GM12878 (cell line): ENCODE results near the gene NFATC3. TPM values are rescaled to one million over a fixed set of nuclear protein-coding genes. Genes with fewer than 3 reads are reported as not detected.
A peak's percentile ranks its signal among the peaks of the same experiment; 100 is the strongest.

Source experiments
- ATAC-seq: fragments of 200-7000 bp; cut with Tn5 transposase; 3 replicates; pipeline ENCODE4 v1.9.1; 2020; ENCODE audit warnings: mild to moderate bottlenecking, moderate library complexity
- BruUV-seq: library from RNA; stranded (reverse); fragments of 400-500 nt; replicated peaks from 2 replicates; lab custom pipeline; 2021; lab: Mats Ljungman, UMichigan
- CTCF ChIA-PET: fragments of 300-600 bp; sonication (Branson Sonifier 250); formaldehyde crosslinking; extraction: SDS; loops from one replicate; lab custom pipeline; 2021; ENCODE audit warnings: inconsistent platforms; lab: Yijun Ruan, JAX
- POLR2A ChIA-PET: fragments of 350-600 bp; formaldehyde crosslinking; extraction: SDS; loops from one replicate; lab custom pipeline; 2021; ENCODE audit warnings: inconsistent platforms; lab: Charles Lee
- RAD21 ChIA-PET: fragments of 300-600 bp; sonication (Branson Sonifier 250); formaldehyde crosslinking; loops from one replicate; lab custom pipeline; 2023; ENCODE audit warnings: antibody characterized with exemption; ENCODE audit not compliant: unreplicated experiment; lab: Charles Lee
- SMC1A ChIA-PET: fragments of 300-600 bp; sonication (Branson Sonifier 250); formaldehyde crosslinking; loops from one replicate; lab custom pipeline; 2023; ENCODE audit not compliant: unreplicated experiment, uncharacterized antibody; lab: Charles Lee
- DNase-seq: peaks from one replicate; pipeline ENCODE4 v3.0.0-alpha.2; 2011; ENCODE audit warnings: low read depth, low spot score
- FAIRE-seq: peaks from 3 replicates; lab custom pipeline; 2011; peaks lifted over from hg19 to GRCh38; lab: Jason Lieb, UNC
- H2AFZ ChIP-seq: 2 replicates; pipeline ENCODE4 v1.6.0; 2011; ENCODE audit warnings: low read depth, low read length, control low read depth; ENCODE audit not compliant: control insufficient read depth
- H3K27ac ChIP-seq: 2 replicates; pipeline ENCODE4 v1.5.1; 2011; ENCODE audit warnings: control low read depth; ENCODE audit not compliant: control insufficient read depth, insufficient read depth
- H3K27me3 ChIP-seq, 2 experiments: replicated peaks in 1 of 2; 2 replicates each; pipeline versions ENCODE4 v1.6.0 to v1.6.1; 2011; ENCODE audit warnings: low read length in 1 of 2; ENCODE audit not compliant: control insufficient read depth in 2 of 2, insufficient read depth in 2 of 2
- H3K36me3 ChIP-seq, 2 experiments: 2 replicates each; pipeline ENCODE4 v1.5.1; 2011; ENCODE audit warnings: low read length in 1 of 2; ENCODE audit not compliant: control insufficient read depth in 2 of 2, insufficient read depth in 2 of 2
- H3K4me1 ChIP-seq: 2 replicates; pipeline ENCODE4 v1.6.1; 2011; ENCODE audit warnings: mild to moderate bottlenecking, low read length, moderate library complexity, mixed read lengths; ENCODE audit not compliant: control insufficient read depth, insufficient read depth
- H3K4me2 ChIP-seq: 2 replicates; pipeline ENCODE4 v1.6.0; 2011; ENCODE audit warnings: control low read depth; ENCODE audit not compliant: control insufficient read depth, insufficient read depth
- H3K4me3 ChIP-seq: fragments of 200-600 bp; sonication (generic); 2 replicates; pipeline ENCODE4 v1.5.1; 2016
- H3K79me2 ChIP-seq: 2 replicates; pipeline ENCODE4 v1.6.0; 2011; ENCODE audit warnings: low read length; ENCODE audit not compliant: control insufficient read depth, insufficient read depth
- H3K9ac ChIP-seq: 2 replicates; pipeline ENCODE4 v1.8.0; 2011; ENCODE audit warnings: low read length, control low read depth, mixed read lengths; ENCODE audit not compliant: control insufficient read depth, insufficient read depth
- H3K9me3 ChIP-seq: replicated peaks from 3 replicates; pipeline ENCODE4 v1.5.1; 2011; ENCODE audit warnings: mild to moderate bottlenecking, low read length; ENCODE audit not compliant: control insufficient read depth, insufficient read depth
- H4K20me1 ChIP-seq: 2 replicates; pipeline ENCODE4 v1.6.0; 2011; ENCODE audit not compliant: control insufficient read depth, insufficient read depth
- BACH1 ChIP-seq: fragments of 450-650 bp; IDR thresholded peaks from 2 replicates; pipeline ENCODE4 v1.6.1; 2017; ENCODE audit warnings: mild to moderate bottlenecking, borderline replicate concordance
- CEBPB ChIP-seq, 2 experiments: fragments of 150-350 bp in 1 of 2; IDR thresholded peaks; 2 replicates each; pipeline ENCODE4 v1.6.1; 2012 to 2014; ENCODE audit warnings: low read depth in 2 of 2, low read length in 2 of 2, borderline replicate concordance in 1 of 2, inconsistent platforms in 1 of 2
- MEF2B ChIP-seq: fragments of 450-650 bp; IDR thresholded peaks from 2 replicates; pipeline ENCODE4 v1.6.1; 2018; ENCODE audit warnings: mild to moderate bottlenecking, moderate library complexity; ENCODE audit not compliant: partially characterized antibody, poor library complexity, severe bottlenecking
- NFXL1 ChIP-seq: fragments of 450-650 bp; IDR thresholded peaks from 2 replicates; pipeline ENCODE4 v1.6.1; 2017; ENCODE audit warnings: antibody characterized with exemption, mild to moderate bottlenecking, borderline replicate concordance
- PAX5 ChIP-seq: IDR thresholded peaks from 2 replicates; pipeline ENCODE4 v1.6.1; 2011; ENCODE audit warnings: low read depth, low read length, borderline replicate concordance
- ZSCAN29 ChIP-seq: fragments of 450-650 bp; IDR thresholded peaks from 2 replicates; pipeline ENCODE4 v1.6.1; 2017; ENCODE audit warnings: mild to moderate bottlenecking, moderate library complexity
- WGBS: methylation state at CpG from one replicate; pipeline ENCODE4 v1.1.6; 2016; ENCODE audit warnings: low lambda C conversion rate; ENCODE audit not compliant: insufficient replicate concordance, insufficient coverage; ENCODE audit errors: missing lambda C conversion rate; 5-methylcytosine and 5-hydroxymethylcytosine counted together
- in situ Hi-C: fragments of 300-500 bp; cut with MboI; formaldehyde crosslinking; loops from 9 replicates; pipeline ENCODE4 v1.14.3; 2018; ENCODE audit warnings: mixed read lengths
- intact Hi-C: fragments of 100-400 bp; cut with micrococcal nuclease; formaldehyde crosslinking; loops from one replicate; pipeline ENCODE4 v1.14.2; 2022; ENCODE audit not compliant: unreplicated experiment
- polyA plus RNA-seq, 11 experiments: library from polyadenylated mRNA; depleted of rRNA in 4 of 11; unstranded in 6 of 11; stranded (reverse) in 5 of 11; fragments of >200 nt; fragmentation: Nextera tagmentation in 4 of 11; fragmentation: Illumina TruSeq in 1 of 11; extraction: Ambion mirVana in 4 of 11; extraction: Trizol in 1 of 11; gene quantifications; 1 replicate in 1 of 11; 2 replicates in 10 of 11; pipeline versions ENCODE4 v1.2.1 to v1.2.3, GENCODE V29; 2011 to 2016; ENCODE audit warnings: inconsistent platforms in 2 of 11, missing spikeins in 2 of 11, low read depth in 1 of 11
- total RNA-seq, 4 experiments: library from RNA; depleted of rRNA in 3 of 4; stranded (reverse); fragments of >200 nt in 3 of 4; fragmentation: Illumina TruSeq in 1 of 4; extraction: Trizol in 1 of 4; gene quantifications; 2 replicates each; pipeline versions ENCODE4 v1.2.1 to v1.2.3, GENCODE V29; 2013 to 2021

Gene NFATC3
- total and polyA plus RNA-seq, 10 of the 15 experiments (the other 5 are each of a cell fraction or from before 2014, with no cell fraction given): 4.2 to 37.6 (median 24.9) TPM

- WGBS: 71% methylated on average over 9 of the region's 9 CpGs
- POLR2A ChIA-PET: interaction anchor here (0.6 to 8.8 kb wide), 9 partner anchors 9 to 258 kb away, joined by 3 to 135 read pairs (median 4); partner anchors contain the start of genes DDX28, DUS2, NFATC3 and PSKH1
- no peak for TF ChIP-seq PAX5
- no peak for TF ChIP-seq MEF2B
- no peak for TF ChIP-seq BACH1
- TF ChIP-seq CEBPB (IDR thresholded peaks at IDR 0.05; ENCODE audit: borderline replicate concordance in 1 of 2, low read depth in 2 of 2, low read length in 2 of 2): no peak
- no peak for TF ChIP-seq ZSCAN29
- no peak for TF ChIP-seq NFXL1
- TF ChIP-seq, all 136 proteins: peak for 0
- Histone ChIP-seq H4K20me1 (no peaks in the 10 kb centered on the region), H3K9me3 (no peaks in the 10 kb centered on the region), H3K27ac (peak overlapping the region; percentile 71), H3K36me3 (peaks cover 40 to 46% of the 10 kb centered on the region in 2 experiments; a peak in 3 of 4 replicates), H3K27me3 (no peaks in the 10 kb centered on the region), H3K79me2 (no peaks in the 10 kb centered on the region), H3K9ac (peak overlapping the region; percentile 9; the same call in 1 of the 2 replicates), H3K4me3 (no peak overlapping the region), H3K4me1 (peaks cover 46% of the 10 kb centered on the region), H2AFZ (no peak overlapping the region; the same call in 1 of the 2 replicates), H3K4me2 (peak overlapping the region; percentile 76)
- CTCF ChIA-PET: interaction anchor here (0.8 to 8.2 kb wide), 12 partner anchors 9 to 156 kb away, joined by 3 to 109 read pairs (median 6); partner anchors contain the start of gene NFATC3
- FAIRE-seq (peak; percentile 44), ATAC-seq (peak; percentile 4), DNase-seq (no peak)
- SMC1A ChIA-PET: interaction anchor here (0.7 to 4.8 kb wide), 12 partner anchors 9 to 343 kb away, joined by 3 to 67 read pairs (median 4); partner anchors contain the start of genes DDX28, DUS2 and NFATC3
- RAD21 ChIA-PET: interaction anchor here (0.8 to 9.8 kb wide), 11 partner anchors 10 to 188 kb away, joined by 3 to 105 read pairs (median 5); partner anchors contain the start of gene NFATC3
- BruUV-seq: no TSS peak
- intact Hi-C loops (no loop called here), in situ Hi-C loops (no loop called here)
These were observed 11.0 kb upstream of the NFATC3 start for GRCh38 chr16:68073902-68074760.
